HepG2 (cell line): ENCODE results near the gene ATG9A. TPM values are rescaled to one million over a fixed set of nuclear protein-coding genes. Genes with fewer than 3 reads are reported as not detected.

ENCODE experiments used
- ATAC-seq: fragments of 200-7000 bp; cut with Tn5 transposase; 3 replicates; pipeline ENCODE4 v1.9.1; 2020; ENCODE audit warnings: mild to moderate bottlenecking, moderate library complexity
- BruUV-seq: library from RNA; stranded (reverse); fragments of 400-500 nt; replicated peaks from 2 replicates; lab custom pipeline; 2021; lab: Mats Ljungman, UMichigan
- CTCF ChIA-PET: fragments of 300-600 bp; formaldehyde crosslinking; extraction: SDS; loops from one replicate; lab custom pipeline; 2021; ENCODE audit warnings: low total read pairs, inconsistent platforms, low intra/inter-chr PET ratio; lab: Yijun Ruan, JAX
- POLR2A ChIA-PET: fragments of 350-600 bp; sonication (Branson Sonifier 250); formaldehyde crosslinking; loops from one replicate; lab custom pipeline; 2020; ENCODE audit warnings: antibody characterized with exemption, inconsistent platforms; lab: Yijun Ruan, JAX
- DNase-seq: peaks from one replicate; pipeline ENCODE4 v3.0.0-alpha.2; 2015; ENCODE audit warnings: low spot score
- FAIRE-seq: peaks from 3 replicates; lab custom pipeline; 2011; peaks lifted over from hg19 to GRCh38; lab: Jason Lieb, UNC
- H2AFZ ChIP-seq: one replicate; pipeline ENCODE4 v1.6.1; 2011; ENCODE audit warnings: low read length, inconsistent platforms
- H3K27ac ChIP-seq: fragments of 300-600 bp; 3 replicates; pipeline ENCODE4 v1.8.0; 2011; ENCODE audit warnings: mixed run types, mild to moderate bottlenecking, mixed read lengths, low read length, inconsistent platforms; ENCODE audit not compliant: insufficient read depth; ENCODE audit errors: extremely low read length
- H3K27me3 ChIP-seq, 2 experiments: fragments of 200-600 bp in 1 of 2; 2 replicates in 1 of 2; 3 replicates in 1 of 2; pipeline versions ENCODE4 v1.6.0 to v1.8.0; 2011; ENCODE audit warnings: low read length in 2 of 2, mild to moderate bottlenecking in 2 of 2, moderate library complexity in 2 of 2, inconsistent platforms in 1 of 2; ENCODE audit not compliant: insufficient read depth in 2 of 2, control insufficient read depth in 1 of 2
- H3K36me3 ChIP-seq, 2 experiments: fragments of 200-600 bp in 1 of 2; replicated peaks in 1 of 2; 2 replicates in 1 of 2; 3 replicates in 1 of 2; pipeline versions ENCODE4 v1.5.1 to v1.8.0; 2011; ENCODE audit warnings: low read length in 2 of 2, inconsistent platforms in 1 of 2; ENCODE audit not compliant: insufficient read depth in 2 of 2, control insufficient read depth in 1 of 2
- H3K4me1 ChIP-seq: 2 replicates; pipeline ENCODE4 v1.5.1; 2012; ENCODE audit warnings: low read length, inconsistent platforms; ENCODE audit not compliant: insufficient read depth
- H3K4me2 ChIP-seq: 2 replicates; pipeline ENCODE4 v1.6.0; 2011; ENCODE audit warnings: low read depth, low read length, inconsistent platforms
- H3K4me3 ChIP-seq, 3 experiments: fragments of 200-600 bp in 1 of 3; sonication (generic), shearing (Covaris generic) in 1 of 3; replicated peaks in 1 of 3; 2 replicates each; pipeline ENCODE4 v1.5.1; 2011 to 2016; ENCODE audit warnings: low read length in 3 of 3, inconsistent platforms in 2 of 3, low read depth in 2 of 3, mild to moderate bottlenecking in 2 of 3, control low read depth in 1 of 3, mixed read lengths in 1 of 3; ENCODE audit not compliant: insufficient read depth in 1 of 3
- H3K79me2 ChIP-seq: one replicate; pipeline ENCODE4 v1.6.1; 2011; ENCODE audit warnings: low read length, inconsistent platforms; ENCODE audit not compliant: insufficient read depth
- H3K9ac ChIP-seq: 2 replicates; pipeline ENCODE4 v1.6.0; 2011; ENCODE audit warnings: mild to moderate bottlenecking, low read depth, low read length, inconsistent platforms; ENCODE audit not compliant: insufficient read depth
- H3K9me3 ChIP-seq: 2 replicates; pipeline ENCODE4 v1.5.1; 2012; ENCODE audit warnings: mild to moderate bottlenecking, low read length
- H4K20me1 ChIP-seq: 2 replicates; pipeline ENCODE4 v1.6.0; 2011; ENCODE audit warnings: inconsistent platforms, mild to moderate bottlenecking, low read length, moderate library complexity; ENCODE audit not compliant: insufficient read depth
- ARID2 ChIP-seq: sonication (generic); formaldehyde crosslinking; IDR thresholded peaks from 2 replicates; pipeline ENCODE4 v1.8.1; 2022; ENCODE audit warnings: mild to moderate bottlenecking, missing genetic modification reagents, borderline replicate concordance
- BCL3 ChIP-seq: sonication (generic); formaldehyde crosslinking; IDR thresholded peaks from 2 replicates; pipeline ENCODE4 v1.5.1; 2020; ENCODE audit warnings: mild to moderate bottlenecking, missing genetic modification reagents, moderate library complexity
- CSRNP1 ChIP-seq: sonication (generic); formaldehyde crosslinking; IDR thresholded peaks from 2 replicates; pipeline ENCODE4 v1.8.1; 2023; ENCODE audit warnings: mild to moderate bottlenecking, missing genetic modification reagents
- FOSL2 ChIP-seq: sonication (generic); formaldehyde crosslinking; IDR thresholded peaks from 2 replicates; pipeline ENCODE4 v1.4.0; 2020; ENCODE audit warnings: missing genetic modification reagents
- KLF13 ChIP-seq: sonication (generic); formaldehyde crosslinking; IDR thresholded peaks from 2 replicates; pipeline ENCODE4 v1.4.0; 2020; ENCODE audit warnings: mild to moderate bottlenecking, missing genetic modification reagents
- POLR2AphosphoS2 ChIP-seq: IDR thresholded peaks from 2 replicates; pipeline ENCODE4 v1.6.1; 2011; ENCODE audit warnings: low read depth, low read length, improper control_type of control experiment
- POLR2AphosphoS5 ChIP-seq: IDR thresholded peaks from 2 replicates; pipeline ENCODE4 v1.6.1; 2012; ENCODE audit warnings: low read depth, low read length
- RFXANK ChIP-seq: IDR thresholded peaks from 2 replicates; pipeline ENCODE4 v1.6.1; 2016
- SRSF4 ChIP-seq: fragments of 200-400 bp; formaldehyde crosslinking; IDR thresholded peaks from one replicate; pipeline ENCODE4 v1.6.1; 2018; ENCODE audit warnings: mild to moderate bottlenecking, low read depth, low read length, moderate library complexity; ENCODE audit not compliant: poor library complexity, severe bottlenecking
- SSRP1 ChIP-seq: IDR thresholded peaks from 2 replicates; pipeline ENCODE4 v1.6.1; 2016; ENCODE audit warnings: control low read depth
- TSC22D2 ChIP-seq: sonication (generic); formaldehyde crosslinking; IDR thresholded peaks from 2 replicates; pipeline ENCODE4 v1.5.1; 2020; ENCODE audit warnings: missing genetic modification reagents, mild to moderate bottlenecking, borderline replicate concordance
- ZNF251 ChIP-seq: sonication (generic); formaldehyde crosslinking; IDR thresholded peaks from 2 replicates; pipeline ENCODE4 v1.9.0; 2021; ENCODE audit warnings: mild to moderate bottlenecking, missing genetic modification reagents
- ZNF382 ChIP-seq: sonication (generic); formaldehyde crosslinking; IDR thresholded peaks from 2 replicates; pipeline ENCODE4 v1.5.0; 2020; ENCODE audit warnings: missing genetic modification reagents, mild to moderate bottlenecking, borderline replicate concordance
- ZNF598 ChIP-seq: sonication (generic); formaldehyde crosslinking; IDR thresholded peaks from 2 replicates; pipeline ENCODE4 v1.5.1; 2020; ENCODE audit warnings: mild to moderate bottlenecking, missing genetic modification reagents, borderline replicate concordance
- ZNF629 ChIP-seq: sonication (generic); formaldehyde crosslinking; conservative IDR thresholded peaks from 2 replicates; pipeline ENCODE4 v1.5.0; 2020; ENCODE audit warnings: missing genetic modification reagents
- WGBS: methylation state at CpG from one replicate; pipeline ENCODE4 v1.1.6; 2017; ENCODE audit warnings: low lambda C conversion rate; 5-methylcytosine and 5-hydroxymethylcytosine counted together
- in situ Hi-C: cut with HindIII; loops from 2 replicates; pipeline ENCODE4 v1.10.0; 2017; ENCODE audit warnings: low pct_unique_long_range_greater_than_20kb; ENCODE audit not compliant: extremely low pct_ligation_motif_present
- intact Hi-C: fragments of 100-400 bp; cut with micrococcal nuclease; formaldehyde crosslinking; loops from one replicate; pipeline ENCODE4 v1.10.0; 2022; ENCODE audit not compliant: unreplicated experiment
- polyA plus RNA-seq, 8 experiments: library from polyadenylated mRNA; depleted of rRNA in 3 of 8; stranded (reverse) in 7 of 8; unstranded in 1 of 8; fragments of >200 nt; fragmentation: Illumina TruSeq in 4 of 8; extraction: Trizol in 4 of 8; gene quantifications; 2 replicates each; pipeline versions ENCODE4 v1.2.1 to v1.2.3, GENCODE V29; 2011 to 2016; ENCODE audit warnings: low read depth in 4 of 8, missing spikeins in 1 of 8, mixed read lengths in 1 of 8; ENCODE audit not compliant: insufficient read depth in 1 of 8
- total RNA-seq, 5 experiments: library from RNA; depleted of rRNA; stranded (reverse); fragments of >200 nt; fragmentation: Illumina TruSeq; extraction: Trizol; gene quantifications; 2 replicates each; pipeline ENCODE4 v1.2.3, GENCODE V29; 2016; ENCODE audit warnings: low read depth in 1 of 5
- TF ChIP-seq, protein P1 (sequence below): sonication (generic); formaldehyde crosslinking; IDR thresholded peaks from 2 replicates; pipeline ENCODE4 v1.4.0; 2020; ENCODE audit warnings: missing genetic modification reagents
- TF ChIP-seq, protein P2 (sequence below): sonication (generic); formaldehyde crosslinking; conservative IDR thresholded peaks from 2 replicates; pipeline ENCODE4 v1.4.0; 2020; ENCODE audit warnings: missing genetic modification reagents

The ATG9A gene
- total and polyA plus RNA-seq, 2 of the 13 experiments (the other 11 are each of a cell fraction or from before 2014, with no cell fraction given): 35.0 to 131 TPM

- Histone ChIP-seq H3K9me3 (no peaks in the 10 kb centered on the region), H3K4me2 (no peak overlapping the region), H3K9ac (no peak overlapping the region), H3K4me1 (peaks cover 64% of the 10 kb centered on the region), H3K4me3 (no peak overlapping the region), H2AFZ (no peak overlapping the region), H4K20me1 (no peaks in the 10 kb centered on the region), H3K36me3 (peaks cover 36 to 65% of the 10 kb centered on the region in 2 experiments), H3K27me3 (no peaks in the 10 kb centered on the region), H3K27ac (no peak overlapping the region), H3K79me2 (peaks cover 11% of the 10 kb centered on the region)
- intact Hi-C loops: no loop called here
- no peak for ATAC-seq
- no peak for FAIRE-seq
- no peak for DNase-seq
- WGBS: 97% methylated on average over 15 of the region's 15 CpGs
- ChIA-PET CTCF (no interaction called here), POLR2A (interaction anchor here (1.0 to 6.2 kb wide), 2 partner anchors 31 to 35 kb away, joined by 3 to 65 read pairs; partner anchors contain the start of genes GLB1L and STK16)
- BruUV-seq: TSS peak; percentile 5
- in situ Hi-C loops: no loop called here
- TF ChIP-seq POLR2AphosphoS2 (0 out of 2 replicates have a peak, but pooled peaks have one; percentile 2), ARID2 (CRISPR knock-in tag) (no peak), ZNF629 (CRISPR knock-in tag) (no peak), ZNF598 (CRISPR knock-in tag) (peak; percentile 48; the same call in 1 of the 2 replicates), ZNF382 (no peak), SRSF4 (no peak), RFXANK (CRISPR knock-in tag) (no peak), POLR2AphosphoS5 (0 out of 2 replicates have a peak, but pooled peaks have one; percentile 29), CSRNP1 (CRISPR knock-in tag) (no peak), FOSL2 (no peak), KLF13 (CRISPR knock-in tag) (no peak), TSC22D2 (CRISPR knock-in tag) (no peak), BCL3 (0 out of 2 replicates have a peak, but pooled peaks have one; percentile 37), ZNF251 (CRISPR knock-in tag) (no peak), SSRP1 (no peak)
- TF ChIP-seq, protein P1, sequence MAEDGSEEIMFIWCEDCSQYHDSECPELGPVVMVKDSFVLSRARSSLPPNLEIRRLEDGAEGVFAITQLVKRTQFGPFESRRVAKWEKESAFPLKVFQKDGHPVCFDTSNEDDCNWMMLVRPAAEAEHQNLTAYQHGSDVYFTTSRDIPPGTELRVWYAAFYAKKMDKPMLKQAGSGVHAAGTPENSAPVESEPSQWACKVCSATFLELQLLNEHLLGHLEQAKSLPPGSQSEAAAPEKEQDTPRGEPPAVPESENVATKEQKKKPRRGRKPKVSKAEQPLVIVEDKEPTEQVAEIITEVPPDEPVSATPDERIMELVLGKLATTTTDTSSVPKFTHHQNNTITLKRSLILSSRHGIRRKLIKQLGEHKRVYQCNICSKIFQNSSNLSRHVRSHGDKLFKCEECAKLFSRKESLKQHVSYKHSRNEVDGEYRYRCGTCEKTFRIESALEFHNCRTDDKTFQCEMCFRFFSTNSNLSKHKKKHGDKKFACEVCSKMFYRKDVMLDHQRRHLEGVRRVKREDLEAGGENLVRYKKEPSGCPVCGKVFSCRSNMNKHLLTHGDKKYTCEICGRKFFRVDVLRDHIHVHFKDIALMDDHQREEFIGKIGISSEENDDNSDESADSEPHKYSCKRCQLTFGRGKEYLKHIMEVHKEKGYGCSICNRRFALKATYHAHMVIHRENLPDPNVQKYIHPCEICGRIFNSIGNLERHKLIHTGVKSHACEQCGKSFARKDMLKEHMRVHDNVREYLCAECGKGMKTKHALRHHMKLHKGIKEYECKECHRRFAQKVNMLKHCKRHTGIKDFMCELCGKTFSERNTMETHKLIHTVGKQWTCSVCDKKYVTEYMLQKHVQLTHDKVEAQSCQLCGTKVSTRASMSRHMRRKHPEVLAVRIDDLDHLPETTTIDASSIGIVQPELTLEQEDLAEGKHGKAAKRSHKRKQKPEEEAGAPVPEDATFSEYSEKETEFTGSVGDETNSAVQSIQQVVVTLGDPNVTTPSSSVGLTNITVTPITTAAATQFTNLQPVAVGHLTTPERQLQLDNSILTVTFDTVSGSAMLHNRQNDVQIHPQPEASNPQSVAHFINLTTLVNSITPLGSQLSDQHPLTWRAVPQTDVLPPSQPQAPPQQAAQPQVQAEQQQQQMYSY: no peak
- TF ChIP-seq, protein P2, sequence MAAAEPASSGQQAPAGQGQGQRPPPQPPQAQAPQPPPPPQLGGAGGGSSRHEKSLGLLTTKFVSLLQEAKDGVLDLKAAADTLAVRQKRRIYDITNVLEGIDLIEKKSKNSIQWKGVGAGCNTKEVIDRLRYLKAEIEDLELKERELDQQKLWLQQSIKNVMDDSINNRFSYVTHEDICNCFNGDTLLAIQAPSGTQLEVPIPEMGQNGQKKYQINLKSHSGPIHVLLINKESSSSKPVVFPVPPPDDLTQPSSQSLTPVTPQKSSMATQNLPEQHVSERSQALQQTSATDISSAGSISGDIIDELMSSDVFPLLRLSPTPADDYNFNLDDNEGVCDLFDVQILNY: no peak
Measured at GRCh38 chr2:219214141-219214540, 15.3 kb downstream of the ATG9A start.
